ENCODE results near the gene ZNF777.

ZNF777 gene

DNA sequence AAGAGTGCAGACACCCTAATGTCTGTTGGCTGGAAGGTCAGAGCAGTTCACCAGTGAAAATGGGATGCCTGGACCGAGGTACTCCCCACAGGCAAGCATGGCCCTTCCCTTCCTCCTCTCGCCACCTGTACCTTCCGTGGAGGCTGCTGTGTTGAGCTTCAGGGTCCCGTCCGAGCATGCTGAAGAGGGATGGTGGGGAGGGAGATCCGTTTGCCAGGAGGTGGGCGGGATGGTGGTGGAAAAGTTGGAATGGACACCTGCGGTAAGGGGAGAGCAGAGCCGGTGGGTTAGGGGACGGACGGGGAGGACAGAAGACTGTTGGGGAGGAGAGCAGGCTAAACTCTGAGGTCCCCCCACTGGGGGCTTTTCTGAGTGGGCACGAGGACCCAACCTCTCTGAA lies 15.9 kb upstream of the ZNF777 start:
- no peak for DNase-seq (ENCODE audit: low read depth)

DNA sequence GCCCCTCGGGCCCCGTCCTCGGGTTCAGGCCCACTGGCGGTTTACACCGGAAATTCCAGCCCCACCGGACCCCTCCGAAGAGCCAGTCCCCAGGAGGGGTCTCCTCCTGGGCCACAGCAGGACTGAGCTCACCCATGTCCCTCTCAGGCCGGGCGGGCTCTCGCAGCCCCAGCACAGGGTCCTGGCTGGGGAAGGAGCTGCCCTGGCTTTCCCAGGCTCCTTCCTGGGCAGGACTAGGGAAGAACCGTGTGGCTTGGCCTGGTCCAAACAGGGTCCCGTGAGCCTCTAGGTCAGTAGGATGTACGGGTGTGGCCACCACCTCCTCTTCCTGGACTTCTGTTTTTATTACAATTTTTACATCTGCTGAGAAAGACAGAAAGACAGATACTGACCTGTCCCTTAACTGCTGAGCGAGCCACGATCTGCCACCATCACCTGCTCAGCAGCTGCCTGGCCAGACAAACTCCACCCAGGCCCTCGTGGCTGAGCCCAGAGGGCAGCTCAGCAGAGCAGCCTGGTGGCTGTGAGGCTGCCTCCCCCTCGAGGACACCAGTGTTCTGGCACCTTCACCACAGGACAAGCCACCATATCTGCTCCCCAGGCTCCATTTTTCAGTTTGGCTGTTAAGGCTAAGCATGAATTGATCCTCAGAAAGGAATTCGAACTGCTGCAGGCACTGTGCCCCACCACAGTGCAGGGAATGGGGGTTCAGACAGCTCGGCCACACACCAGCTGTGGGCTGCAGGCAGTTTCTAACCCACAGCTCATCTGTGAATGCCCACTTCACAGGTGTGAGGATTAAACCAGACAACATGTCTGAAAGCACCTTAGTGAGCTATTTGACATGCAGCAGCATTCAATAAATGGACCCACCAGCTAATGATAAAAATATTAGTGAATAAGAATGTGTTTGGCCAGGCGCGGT lies 14.5 kb upstream of the ZNF777 start:
- DNase-seq (ENCODE audit: low read depth) = no peak

DNA sequence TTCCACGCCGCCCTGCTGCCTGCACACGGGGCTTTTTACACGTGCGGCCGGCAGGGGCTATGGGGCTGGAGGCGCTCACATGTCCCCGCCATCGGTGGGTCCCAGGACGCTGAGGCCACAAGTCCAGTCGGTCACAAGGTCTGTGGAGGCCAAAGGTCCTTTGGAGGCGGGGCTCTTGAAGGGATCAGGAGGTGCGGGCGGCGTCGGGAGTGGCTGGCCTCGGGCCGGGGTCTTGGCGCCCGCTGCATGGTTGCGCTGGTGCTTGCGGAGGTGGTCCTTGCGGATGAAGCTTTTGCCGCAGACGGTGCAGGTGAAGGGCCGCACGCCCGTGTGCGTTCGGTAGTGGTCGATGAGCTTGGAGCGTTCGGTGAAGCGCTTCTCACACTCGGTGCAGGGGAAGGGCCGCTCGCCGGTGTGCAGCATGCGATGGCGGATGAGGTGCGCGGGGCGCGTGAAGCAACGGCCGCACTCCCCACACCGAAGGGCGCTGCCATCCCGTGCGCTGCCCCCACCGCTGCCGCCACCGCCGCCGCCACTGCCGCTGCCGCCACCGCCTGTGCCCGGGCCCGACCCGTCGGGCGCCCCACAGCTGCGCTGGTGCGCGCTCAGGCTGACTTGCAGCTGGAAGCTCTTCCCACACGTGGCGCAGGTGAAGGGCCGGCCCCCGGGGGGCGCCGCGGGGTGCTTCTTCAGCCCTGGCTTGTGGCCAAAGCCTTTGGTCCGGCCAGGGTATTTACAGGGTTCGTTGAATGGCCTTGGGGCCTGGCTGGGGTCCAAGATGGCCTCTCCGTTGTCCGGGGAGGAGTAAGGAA lies 13.7 kb upstream of the ZNF777 start:
- no peak for DNase-seq (ENCODE audit: low read depth)

DNA sequence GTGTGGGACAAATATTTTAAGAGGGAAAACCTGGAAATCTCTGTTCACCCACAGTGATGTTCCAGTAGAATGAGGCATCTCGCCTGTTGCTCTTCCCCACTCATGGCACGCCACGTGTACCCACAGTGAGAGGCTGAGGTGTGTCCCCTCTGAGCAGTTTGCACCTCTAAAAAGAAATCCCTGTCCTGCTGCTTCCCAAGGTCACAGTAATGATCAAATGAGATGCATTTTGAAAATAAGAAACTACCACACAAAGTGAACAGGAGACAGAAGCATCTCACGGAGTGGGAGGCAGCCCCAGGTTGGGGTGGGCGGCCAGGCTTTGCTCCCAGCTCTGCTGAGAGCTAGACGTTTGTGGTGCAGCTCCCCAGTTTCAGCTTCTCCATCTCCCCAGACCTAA lies 12.4 kb upstream of the ZNF777 start:
- DNase-seq (ENCODE audit: low read depth) = no peak

DNA sequence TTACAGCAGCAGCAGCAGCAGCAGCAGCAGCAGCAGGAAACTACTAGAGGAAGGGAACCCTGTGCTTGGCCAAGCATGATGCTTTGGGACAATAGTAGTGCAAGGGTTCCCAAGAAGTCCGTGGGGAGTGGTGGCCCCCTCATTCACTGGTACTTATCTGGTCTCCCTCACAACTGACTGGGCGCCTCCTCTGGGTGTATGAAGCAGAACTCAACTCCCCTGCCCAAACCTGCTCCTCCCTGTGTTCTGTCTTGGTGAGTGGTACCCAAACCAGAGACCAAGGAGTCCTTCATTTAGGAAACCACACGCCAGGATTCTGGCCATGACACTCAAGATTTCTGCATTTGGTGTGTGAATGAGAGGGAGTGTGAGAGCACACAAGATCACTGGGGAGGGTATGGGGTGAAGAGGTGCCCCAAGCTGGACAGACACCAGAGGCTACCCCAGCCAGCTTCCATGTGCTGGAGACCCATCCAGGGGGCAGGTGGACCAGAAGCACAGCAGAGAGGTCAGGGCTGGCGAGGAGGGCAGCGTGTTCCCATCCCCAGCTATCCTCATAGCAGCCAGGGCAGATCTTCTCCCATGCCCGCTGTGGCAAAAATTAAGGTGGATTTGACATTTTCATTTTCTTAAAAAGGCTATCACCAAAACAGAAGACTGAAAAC lies 10.6 kb upstream of the ZNF777 start:
- no peak for DNase-seq (ENCODE audit: low read depth)

DNA sequence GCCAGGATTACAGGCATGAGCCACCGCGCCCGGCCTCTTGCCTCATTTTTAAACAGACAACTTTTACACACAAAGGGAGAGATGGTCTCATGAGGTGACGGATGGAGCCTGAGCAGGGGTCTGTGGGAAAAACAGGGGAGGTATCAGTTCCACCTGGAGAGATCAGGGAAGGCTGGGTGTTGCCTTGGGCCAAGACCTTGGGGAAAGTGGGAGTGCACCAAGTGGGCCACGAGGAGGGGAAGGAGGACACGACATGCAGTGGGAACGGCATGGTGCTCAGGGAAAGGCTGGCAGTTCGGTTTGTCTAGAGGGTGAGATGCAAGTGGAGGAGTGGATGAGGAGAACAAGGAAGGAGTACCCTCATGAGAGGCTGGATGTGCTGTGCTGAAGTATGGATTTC lies 8.9 kb upstream of the ZNF777 start:
- no peak for DNase-seq (ENCODE audit: low read depth)

DNA sequence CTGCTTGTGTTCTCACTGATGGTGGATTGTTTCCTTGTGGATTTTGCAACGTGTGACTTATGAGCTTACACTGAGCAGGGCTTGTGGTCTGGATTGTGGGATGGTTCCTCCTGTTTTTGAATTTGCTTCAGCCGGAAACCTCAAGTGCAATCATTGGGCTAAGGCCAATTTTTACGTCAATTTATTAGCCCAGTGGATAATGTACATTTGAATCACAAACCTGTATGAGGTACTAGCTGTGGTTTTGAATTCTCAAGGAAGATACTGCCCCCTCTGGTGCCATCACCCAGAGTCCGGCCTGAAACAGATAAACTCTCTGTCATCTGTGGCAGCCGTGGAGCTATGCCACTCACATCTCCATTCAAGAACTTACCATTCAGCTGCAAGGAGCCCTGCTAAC lies 7.3 kb upstream of the ZNF777 start:
- peak; percentile 9 for DNase-seq (ENCODE audit: low read depth)

DNA sequence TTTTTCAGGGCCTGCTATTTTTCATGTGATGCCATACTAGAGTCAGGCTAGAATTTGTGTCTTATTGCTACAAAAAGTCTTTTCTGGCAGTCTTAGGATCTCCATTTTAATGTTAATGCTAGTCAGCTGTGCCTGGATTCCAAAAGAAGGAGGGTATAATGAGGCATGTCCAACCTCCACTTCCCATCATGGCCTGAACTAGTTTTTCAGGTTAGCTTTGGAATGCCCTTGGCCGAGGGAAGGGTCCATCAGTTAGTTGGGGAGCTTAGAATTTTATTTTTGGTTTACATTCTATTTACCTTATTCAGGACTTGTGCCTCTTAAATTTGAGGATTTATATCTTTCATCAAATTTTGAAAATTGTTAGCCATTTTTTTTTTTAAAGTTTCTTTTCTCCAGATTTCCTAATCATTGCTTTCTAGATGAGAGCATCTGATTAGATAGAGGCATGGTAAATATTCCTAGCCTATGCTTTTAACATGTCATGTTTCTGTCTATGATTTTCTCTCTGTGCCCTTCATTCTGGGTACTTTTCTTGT lies 6.5 kb upstream of the ZNF777 start:
- no peak for DNase-seq (ENCODE audit: low read depth)

DNA sequence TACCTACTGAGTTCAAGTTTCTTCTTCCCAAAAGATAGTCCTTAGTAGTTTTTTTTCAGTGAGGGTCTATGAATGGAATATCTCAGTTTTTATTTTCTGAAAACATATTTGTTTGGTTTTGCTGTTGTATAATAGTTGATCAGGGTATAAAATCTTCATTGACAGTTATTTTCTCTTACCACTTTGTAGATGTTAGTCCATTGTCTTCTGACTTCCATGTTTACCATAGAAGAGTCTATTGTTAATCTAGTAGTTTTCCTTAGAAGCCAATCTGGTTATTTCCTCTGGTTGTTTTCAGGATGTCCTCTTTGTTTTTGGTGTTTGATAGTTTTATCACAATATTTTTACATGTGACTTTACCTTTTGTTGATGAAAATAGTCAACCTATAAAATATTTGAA lies 5.5 kb upstream of the ZNF777 start:
- no peak for DNase-seq (ENCODE audit: low read depth)

DNA sequence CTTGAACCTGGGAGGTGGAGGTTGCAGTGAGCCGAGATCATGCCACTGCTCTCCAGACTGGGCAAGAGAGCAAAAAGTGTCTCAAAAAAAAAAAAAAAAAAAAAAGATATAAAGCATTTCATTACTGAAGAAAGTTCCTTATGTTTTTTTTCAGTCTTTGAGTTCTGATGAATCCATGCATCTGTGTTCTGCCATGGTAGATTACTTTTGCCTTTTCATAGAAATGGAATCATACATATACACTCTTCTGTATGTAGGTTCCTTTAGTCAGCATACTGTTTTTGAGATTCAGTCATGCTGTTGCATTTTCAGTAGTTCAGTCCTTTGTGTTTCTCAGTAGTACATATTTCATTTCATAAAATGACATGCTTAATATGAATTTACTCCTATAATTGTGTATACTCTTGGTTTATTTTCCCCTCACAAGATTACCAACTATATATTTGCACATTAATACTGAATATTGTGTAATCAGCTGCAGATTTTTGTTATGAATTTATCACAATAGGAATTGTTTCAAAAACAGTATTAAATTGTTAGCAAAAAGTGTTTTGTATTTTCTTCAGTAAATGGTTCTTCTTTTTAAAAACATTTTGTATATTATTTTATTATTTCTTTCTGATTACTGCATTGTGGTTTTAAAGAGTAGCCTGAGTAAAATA lies 2.8 kb upstream of the ZNF777 start:
- no peak for DNase-seq (ENCODE audit: low read depth)

DNA sequence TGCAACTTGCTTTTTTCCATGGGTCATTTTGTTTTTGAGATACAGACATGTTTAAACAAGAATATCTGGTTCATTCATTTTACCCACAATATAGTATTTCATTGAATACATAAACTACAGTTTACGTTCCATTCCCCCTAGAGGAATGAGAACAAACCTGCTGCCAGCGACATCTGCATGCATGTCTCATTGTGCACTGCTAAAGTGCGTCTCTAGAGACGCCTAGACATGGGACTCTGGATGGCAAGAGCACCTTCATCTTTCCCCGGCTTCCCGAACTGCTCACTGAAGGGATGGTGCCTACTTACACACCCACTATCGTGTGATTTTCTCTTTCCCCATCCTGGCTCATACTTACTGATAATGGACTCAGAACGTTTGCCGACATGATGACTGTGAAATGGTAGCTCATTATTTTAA lies 1.2 kb upstream of the ZNF777 start:
- no peak for DNase-seq (ENCODE audit: low read depth)

DNA sequence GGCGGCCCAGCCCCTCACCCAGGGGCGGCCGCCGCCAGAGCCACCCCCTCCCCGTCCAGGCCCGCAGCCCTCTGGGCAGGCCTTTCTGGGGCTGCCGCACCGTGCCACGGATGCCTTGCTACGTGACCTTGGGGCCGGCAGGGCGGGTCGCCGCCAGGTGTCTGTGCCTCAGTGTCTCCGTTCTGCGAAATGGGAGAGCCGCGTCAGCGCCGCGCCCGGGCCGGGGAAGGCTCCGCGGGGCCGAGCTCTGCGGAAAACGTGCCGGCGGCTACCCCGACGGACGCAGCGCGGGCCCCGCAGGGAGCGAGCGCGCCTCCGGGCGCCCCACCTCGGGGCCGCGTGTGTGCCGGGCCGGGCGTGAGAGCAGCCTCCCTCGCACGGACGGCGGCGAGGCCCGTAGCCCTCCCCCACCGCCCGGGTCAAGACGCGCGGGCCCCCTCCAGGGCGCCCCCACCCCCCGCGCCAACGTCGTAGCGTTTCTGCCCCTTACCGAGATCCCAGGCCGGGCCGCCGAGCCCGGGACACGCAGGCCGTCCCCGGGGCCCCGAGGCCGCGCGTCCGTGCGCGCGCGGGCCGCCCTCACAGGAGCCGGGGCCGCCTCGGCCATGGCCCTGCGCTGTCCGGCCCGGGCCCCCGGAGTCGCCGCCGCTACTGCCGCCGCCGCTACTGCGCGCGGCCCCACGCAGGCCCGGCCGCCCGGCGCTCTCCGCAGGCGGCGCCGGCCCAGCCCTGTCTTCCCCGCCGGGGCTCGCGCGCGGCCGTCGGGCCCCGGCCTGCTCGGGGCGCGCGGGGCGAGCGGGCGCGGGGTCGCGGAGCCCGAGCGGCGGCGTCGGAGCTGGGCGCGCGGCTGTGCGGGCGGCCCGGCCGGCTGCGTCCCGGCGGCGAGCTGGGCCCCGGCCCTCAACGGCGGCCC lies 1.1 kb downstream of the ZNF777 start:
- DNase-seq (ENCODE audit: low read depth) = no peak

DNA sequence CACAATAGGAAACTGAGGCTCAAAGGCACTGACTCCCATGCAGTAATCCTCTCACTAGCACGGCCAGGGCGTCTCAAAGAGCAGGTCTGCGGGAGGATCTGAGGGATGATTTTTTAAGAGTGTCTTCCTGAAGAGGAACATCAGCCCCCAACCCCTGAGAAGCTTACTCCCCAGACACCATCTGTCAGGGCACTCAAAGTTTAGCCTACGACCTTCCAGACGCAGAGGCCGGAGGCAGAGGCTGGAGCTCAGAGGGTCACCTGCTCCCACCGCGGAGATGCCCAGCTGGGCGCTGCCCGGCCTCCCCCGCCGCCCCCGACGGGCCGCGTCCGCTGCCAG lies 1.7 kb downstream of the ZNF777 start:
- no peak for DNase-seq (ENCODE audit: low read depth)

DNA sequence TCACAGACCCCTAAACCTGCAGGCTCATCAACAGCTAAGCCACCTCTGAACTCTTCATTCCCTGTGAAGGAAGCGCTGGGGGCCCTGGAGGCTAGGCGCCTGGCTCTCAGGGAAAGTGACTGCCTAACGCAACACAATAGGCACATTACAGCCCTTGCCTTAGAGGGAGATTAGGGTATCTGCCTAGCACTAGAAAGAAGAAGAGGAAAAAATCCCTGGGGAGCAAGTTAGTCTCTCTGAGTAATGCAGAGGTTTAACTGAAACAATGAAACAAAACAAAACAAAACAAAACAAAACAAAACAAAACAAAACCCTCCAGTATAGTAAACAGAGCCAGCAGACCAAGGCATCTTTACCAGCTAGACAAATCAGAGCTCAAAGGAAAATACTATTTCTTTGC lies 2.6 kb downstream of the ZNF777 start:
- DNase-seq (ENCODE audit: low read depth) = no peak

DNA sequence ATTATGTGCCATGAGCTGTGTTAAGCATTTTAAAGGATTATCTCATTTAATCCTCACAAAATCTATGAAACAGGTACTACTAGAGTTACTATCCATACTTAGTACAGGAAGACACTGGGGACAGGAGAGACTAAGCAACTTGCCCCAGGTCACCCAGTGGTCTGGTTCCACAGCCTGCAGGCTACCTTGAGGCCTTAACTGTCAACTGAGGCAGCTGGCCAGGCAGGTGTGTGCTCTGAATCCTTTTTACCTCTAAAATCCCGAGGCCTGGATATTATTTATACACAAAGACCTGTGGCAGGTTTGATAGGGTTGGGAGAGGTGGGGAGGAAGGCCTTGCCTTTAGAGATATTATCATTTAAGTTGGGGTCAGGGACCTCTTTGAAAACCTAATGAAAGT lies 3.1 kb downstream of the ZNF777 start:
- DNase-seq (ENCODE audit: low read depth) = no peak

DNA sequence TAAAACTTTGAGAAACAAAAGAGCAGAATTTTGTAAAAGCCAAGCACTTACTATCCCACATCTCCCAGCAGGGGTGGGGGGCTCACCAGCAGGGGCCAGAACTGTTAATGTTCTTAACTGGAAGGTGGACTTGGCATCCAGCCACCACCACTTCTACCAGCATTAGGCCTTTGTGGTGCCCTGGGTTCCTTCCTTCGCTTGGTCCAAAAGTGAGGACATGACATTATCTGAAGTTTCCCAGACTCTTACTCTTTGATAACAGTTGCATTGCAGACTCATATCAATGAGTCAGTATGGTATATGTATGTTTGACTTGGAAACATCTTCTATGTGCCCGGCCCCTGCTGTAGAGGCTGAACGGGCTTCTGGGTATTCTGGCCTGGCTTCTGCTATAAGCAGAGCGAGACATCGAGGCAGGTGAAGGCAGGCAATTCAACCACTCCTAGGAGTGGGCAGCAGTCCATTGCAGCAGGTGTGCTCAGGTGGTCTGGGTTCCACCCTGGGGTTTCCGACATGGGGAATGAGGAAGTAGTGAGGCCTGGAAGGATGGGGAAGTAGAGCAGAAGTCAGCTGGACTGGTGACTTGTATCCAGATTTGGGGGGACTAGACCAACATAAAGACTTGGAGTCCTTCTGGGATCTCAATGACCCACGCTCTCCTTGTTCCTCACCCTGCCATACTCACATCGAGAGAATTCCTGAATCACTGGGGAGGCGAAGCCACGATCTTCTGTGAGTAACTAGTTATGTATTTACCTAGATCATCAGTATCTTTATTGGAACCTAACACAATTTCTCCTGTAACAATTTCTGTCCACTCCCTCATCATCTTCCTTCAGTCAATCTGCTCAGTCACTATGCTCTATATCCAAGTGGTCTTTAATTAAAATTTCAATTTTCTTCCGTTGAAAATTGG lies 4.1 kb downstream of the ZNF777 start:
- no peak for DNase-seq (ENCODE audit: low read depth)

DNA sequence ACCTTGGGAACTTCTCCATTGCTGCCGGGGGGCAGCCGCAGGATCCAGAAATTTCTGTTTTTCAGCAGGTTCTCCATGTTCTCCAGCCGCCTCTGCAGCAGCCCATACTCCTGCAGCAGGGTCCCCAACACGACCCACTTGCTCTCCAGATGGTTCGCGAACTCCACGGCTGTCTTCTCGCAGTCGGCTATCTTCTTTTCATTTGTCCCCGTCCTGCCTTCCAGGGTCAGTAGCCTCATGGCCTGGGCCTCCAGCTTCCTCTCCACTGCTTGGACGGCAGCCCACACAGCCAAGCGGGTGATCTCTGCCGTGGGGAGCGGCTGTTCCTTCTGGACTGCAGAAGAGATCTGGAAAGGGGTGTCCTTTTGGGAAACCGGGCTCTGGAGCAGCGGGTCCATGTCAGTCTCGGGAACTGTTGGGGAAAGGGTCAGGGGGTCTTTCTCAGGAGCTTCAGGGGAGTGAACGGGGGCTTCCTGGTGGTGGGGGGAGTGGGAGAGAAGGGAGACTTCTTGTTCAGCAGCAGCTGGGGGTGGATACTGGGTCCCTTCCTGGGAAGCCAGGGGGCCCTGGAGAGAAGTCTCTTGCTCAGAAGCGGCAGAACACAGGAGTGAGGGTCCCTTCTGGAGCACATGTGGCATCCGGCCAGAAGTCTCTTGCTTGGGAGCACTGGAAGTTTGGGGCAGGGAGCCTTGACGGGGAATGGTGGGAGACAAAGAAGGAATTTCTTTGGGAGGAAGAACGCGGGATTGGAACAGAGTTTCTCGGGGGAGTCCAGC lies 5.5 kb downstream of the ZNF777 start:
- no peak for DNase-seq (ENCODE audit: low read depth)

DNA sequence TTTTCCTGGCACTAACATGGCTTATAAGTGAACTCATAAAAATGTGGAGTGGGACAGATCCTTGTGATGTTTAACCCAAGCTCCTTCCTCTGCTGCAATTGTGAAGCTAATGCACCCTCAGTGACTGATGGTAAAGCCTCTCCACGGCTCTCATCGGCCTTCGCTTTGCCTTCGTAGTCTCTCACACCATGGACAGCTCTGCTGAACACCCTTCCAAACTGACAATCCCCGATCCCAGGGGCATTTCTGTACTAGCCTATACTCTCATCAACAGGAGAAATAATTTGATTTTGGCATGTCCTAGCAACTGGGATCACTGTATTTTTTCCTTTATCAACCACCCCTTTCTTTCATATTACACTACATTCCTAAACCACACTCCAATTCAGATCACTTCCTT lies 6.1 kb downstream of the ZNF777 start:
- no peak for DNase-seq (ENCODE audit: low read depth)

DNA sequence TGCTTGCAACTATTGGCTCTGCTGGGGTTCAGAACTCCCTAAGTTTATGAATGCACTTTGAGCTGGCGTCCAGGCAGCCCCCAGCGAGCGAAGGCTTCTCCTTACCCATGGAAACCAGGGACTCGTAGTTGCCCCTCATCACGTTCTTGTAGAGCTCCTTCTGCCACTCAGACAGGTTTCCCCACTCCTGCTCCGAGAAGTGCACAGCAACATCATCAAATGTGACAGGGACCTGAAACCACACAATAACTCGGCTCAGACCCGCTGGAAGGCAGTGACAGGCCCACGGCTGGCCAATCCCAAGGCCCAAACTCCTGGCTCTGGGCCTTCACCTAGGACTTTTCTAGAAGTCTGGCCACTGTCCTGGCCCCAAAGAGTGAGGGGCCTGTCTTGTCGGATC lies 6.9 kb downstream of the ZNF777 start:
- no peak for DNase-seq (ENCODE audit: low read depth)
